HG02852 (cell line): ENCODE results near the gene CYYR1.

Experiments used
- ATAC-seq: cut with Tn5 transposase; IDR thresholded peaks from one replicate; pipeline ENCODE4 v1.9.1; 2021; ENCODE audit warnings: mild to moderate bottlenecking, moderate library complexity; ENCODE audit not compliant: unreplicated experiment

CYYR1 gene

GRCh38 chr21:26443291-26443690, 129.8 kb downstream of the CYYR1 start:
- ATAC-seq, result no peak

- no peak for ATAC-seq
These were observed 131.9 kb downstream of the CYYR1 start for GRCh38 chr21:26441149-26441548.

GRCh38 chr21:26438976-26439375, 134.1 kb downstream of the CYYR1 start:
- no peak for ATAC-seq

- ATAC-seq, result no peak
These were observed 135.6 kb downstream of the CYYR1 start for GRCh38 chr21:26437326-26438009.

GRCh38 chr21:26433386-26433785, 139.7 kb downstream of the CYYR1 start:
- no peak for ATAC-seq

- no peak for ATAC-seq
These were observed 140.7 kb downstream of the CYYR1 start for GRCh38 chr21:26432410-26432809.

- ATAC-seq, result no peak
These were observed 147.5 kb downstream of the CYYR1 start for GRCh38 chr21:26425576-26425975.

- no peak for ATAC-seq
These were observed 149.6 kb downstream of the CYYR1 start for GRCh38 chr21:26423511-26423910.

- no peak for ATAC-seq
These were observed 150.4 kb downstream of the CYYR1 start for GRCh38 chr21:26422706-26423105.

GRCh38 chr21:26422138-26422537, 150.9 kb downstream of the CYYR1 start:
- no peak for ATAC-seq

GRCh38 chr21:26421724-26422123, 151.4 kb downstream of the CYYR1 start:
- no peak for ATAC-seq
